CMK (cell line): ENCODE data around the gene TPRN.

Experiments used
- DNase-seq: peaks from one replicate; pipeline ENCODE4 v3.0.0-alpha.2; 2010; ENCODE audit warnings: low read depth

Gene TPRN

DNA sequence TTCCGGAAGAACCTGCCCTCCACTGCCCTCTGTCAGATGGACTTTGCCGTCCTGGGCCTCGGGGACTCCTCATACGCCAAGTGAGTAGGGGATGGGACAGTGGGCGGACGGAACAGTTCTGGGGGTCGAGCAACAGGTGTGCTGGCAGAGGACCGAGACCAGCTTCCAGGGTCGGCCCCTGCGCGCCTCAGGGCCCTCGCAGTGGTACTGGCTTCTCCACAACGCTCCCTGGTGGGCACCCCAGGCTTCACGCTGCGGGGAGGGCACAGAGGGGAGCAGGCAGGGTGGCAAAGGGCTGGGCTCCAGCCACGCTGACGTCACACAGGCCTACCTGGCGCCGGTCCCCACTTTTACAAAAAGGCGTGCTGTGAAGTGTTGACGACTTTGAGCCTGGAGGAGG lies 12.0 kb upstream of the TPRN start:
- no peak for DNase-seq

DNA sequence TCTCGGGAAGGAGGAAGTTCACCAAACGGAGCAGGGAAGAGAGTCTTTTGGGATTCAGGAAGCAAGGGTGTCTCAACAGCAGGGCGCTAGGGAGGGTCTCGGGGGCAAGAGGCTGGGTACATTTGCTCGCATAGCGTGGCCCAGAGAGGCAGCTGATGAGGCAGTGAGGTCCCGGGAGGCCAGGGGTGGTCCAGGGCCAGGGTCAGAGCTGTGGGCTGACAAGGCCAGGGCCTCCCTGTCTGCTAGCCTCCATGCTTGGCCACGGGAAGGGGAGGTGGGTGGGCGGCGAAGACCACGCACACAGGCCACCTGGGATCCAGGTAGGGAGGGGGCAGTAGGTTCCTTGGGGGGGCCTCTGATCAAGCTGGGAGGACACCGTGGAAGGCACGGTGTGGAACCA lies 11.0 kb upstream of the TPRN start:
- no peak for DNase-seq

DNA sequence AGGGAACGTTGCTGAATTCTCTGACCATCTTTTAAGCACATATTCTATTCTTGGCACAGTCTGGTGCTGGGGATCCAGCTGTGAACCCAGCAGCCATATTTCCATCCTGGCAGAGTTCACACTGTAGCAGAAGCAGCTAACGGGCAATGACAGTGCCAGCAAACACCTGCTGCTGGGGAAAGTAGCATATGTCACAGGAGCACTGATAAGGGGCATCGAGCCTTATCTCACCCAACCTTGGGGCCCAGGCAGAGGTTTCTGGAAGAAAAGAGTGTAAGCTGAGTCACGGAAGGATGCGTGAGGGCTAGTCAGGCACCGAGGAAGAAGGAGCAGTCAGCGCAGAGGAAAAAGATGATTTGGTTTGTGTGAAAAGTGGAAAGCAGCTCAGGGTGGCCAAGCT lies 6.1 kb upstream of the TPRN start:
- DNase-seq: no peak

DNA sequence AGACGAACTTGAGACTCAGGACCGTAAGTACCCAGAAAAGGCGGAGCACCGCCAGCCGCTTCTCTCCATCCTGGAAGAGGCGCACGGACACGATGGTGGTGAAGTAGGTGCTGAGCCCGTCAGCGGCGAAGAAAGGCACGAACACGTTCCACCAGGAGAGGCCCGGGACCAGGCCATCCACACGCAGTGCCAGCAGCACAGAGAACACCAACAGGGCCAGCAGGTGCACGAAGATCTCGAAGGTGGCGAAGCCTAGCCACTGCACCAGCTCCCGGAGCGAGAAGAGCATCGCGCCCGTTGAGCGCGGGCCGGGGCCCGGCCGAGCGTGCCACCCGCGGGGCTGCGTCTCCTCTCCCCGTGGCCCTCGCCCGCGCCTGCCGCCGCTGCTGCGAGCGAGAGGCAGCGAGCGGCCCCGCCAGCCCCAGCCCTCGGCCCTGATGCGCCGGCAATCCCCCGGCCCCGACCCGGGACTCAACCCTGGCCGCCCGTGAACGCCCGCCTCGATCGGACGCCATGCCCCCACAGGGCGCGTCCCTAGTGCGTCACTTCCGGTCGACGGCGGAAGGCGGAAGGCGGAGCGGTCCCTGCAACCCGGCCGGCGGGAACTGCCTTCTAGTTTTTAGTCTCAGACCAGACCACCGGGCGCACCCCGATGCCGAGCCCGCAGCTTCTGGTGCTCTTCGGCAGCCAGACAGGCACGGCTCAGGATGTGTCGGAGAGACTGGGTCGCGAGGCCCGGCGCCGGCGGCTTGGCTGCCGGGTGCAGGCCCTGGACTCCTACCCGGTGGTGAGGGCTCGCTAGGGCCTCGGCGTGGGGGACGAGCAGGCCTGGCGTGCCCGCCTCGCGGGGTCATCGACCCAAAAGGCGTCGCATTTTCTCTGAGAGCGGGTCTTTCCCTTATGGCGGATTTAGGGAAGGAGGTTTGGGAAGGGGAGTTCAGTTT lies 4.9 kb upstream of the TPRN start, which contains the start of the genes NDOR1 and TMEM203:
TSS of gene NDOR1 (plus strand) at position 575 of the 944 bp plus-strand sequence. CDS start at position 653, 78 bp downstream.
TSS of gene TMEM203 (minus strand) at position 523 of the 944 bp plus-strand sequence. CDS start at position 289, 234 bp downstream.
- peak; percentile 66 for DNase-seq

DNA sequence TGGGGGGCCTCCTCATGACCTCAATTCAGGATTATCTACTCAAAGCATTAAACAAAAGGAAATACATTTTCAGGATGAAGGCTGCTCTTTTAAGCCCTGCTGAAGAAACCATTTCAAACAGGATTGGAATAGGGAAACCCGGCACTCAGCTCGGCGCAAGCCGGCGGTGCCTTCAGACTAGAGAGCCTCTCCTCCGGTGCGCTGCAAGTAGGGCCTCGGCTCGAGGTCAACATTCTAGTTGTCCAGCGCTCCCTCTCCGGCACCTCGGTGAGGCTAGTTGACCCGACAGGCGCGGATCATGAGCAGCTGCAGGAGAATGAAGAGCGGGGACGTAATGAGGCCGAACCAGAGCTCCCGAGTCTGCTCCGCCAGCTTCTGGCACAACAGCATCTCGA lies 4.2 kb upstream of the TPRN start:
- no peak for DNase-seq

DNA sequence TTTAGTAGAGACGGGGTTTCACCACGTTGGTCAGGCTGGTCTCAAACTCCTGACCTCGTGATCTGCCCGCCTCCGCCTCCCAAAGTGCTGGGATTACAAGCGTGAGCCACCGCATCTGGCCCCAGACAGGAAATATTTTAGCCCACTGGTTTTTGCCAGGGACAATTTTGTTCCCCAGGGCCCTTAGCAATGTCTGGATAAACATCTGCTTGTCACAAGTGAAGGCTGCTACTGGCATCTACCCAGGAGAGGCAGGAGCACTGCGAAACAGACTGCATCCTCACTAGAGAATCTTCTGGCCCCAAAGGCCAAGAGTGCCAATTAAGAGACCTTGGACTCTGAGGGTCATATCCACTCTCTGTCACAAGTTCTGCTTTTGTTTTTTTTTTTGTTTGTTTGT lies 2.4 kb upstream of the TPRN start:
- DNase-seq: no peak

GRCh38 chr9:137201205-137201868 lies 796 bp upstream of the TPRN start:
- no peak for DNase-seq

DNA sequence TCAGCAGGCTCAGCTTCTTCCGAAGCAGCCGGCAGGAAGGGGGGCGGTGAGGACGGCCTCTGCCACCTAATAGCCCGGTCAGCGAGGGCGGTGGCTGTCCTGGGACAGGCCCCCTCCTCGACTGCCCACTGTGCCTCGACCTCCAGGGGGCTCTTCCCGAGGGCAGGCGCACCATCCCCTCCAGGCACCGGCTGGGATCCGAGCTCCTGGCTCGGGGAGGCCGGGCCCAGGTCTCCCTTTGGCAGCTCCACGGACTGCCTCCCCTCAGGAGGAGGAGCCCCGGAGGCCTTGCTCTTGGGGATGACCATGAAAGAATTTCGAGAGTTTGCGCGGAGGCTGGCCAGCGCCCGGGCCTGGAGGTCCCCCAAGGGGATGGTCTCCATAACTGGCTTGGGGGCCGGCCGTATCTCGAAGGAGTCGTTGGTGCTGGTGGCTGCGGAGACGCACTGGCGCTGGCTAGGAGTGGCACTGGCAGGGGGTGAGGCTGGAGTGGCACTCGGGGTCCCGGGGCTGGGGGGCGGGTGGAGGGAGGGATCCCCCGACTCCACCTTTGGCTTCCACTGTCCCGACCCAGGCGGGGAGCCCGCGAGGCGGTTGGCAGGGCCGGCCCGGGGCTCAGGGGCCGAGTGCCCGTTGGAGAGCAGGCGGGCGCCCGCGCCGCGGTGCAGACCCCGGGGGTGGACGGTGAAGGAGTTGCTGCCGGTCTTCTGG lies 975 bp downstream of the TPRN start:
- no peak for DNase-seq

DNA sequence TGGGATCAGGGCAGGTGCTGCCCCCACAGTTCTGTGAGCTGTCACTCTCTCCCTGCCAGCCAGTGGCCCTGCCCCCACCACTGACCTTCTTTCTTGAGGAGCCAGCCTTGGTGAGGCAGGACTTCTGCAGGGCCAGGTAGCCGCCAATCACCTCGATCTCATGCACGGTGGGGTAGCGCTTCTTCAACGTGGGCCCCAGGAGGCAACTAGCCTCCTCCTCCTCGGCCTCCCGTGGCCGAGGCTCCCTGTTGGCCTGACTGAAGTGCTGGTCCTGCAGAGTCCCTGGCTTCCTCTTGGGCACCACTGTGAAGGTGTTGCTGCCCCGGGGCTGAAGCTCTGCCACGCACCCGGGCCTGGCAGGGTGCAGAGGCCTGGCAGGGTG lies 1.6 kb downstream of the TPRN start:
- no peak for DNase-seq

DNA sequence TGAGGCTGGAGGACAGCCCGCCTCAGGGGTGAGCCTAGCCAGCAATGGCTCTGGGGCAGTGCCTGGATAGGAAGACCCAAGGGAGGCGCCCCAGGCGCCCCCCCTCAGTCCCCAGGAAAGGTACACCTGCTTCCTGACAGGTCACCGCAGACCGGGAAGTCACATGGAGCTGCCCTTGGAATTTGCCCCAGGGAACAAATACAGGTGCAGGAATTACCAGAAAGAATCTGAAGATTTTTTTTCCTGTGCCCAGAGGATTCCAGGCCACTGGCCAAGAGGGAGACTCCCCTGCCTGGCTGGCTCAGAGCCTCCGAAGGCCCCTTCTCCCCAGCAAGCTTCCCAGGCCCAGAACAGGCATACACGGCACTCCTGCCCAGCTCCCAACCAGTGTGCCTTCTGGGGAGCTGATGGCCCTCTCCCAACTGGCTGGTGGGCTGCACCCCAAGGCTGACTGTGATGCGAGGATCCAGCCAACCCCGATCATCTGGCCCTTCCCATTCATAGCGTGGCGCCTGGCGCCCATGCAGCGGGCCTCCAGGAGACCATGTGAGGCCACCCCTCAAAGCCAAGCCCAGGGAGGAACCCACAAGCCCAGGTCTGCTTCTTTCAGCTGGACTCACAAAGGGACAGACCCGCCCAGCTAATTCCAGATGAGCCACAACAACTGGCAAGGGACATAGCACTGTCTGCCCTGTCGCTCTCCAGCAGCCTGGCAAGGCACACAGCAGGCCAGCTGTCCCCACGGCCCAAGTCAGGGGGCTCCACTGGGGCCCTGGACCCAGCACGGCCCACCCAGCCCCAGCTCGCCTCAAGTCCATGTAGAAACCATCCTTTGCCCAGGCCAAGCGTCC lies 2.3 kb downstream of the TPRN start:
- no peak for DNase-seq

- DNase-seq: no peak
Observed at GRCh38 chr9:137195525-137196220, 4.9 kb downstream of the TPRN start.

DNA sequence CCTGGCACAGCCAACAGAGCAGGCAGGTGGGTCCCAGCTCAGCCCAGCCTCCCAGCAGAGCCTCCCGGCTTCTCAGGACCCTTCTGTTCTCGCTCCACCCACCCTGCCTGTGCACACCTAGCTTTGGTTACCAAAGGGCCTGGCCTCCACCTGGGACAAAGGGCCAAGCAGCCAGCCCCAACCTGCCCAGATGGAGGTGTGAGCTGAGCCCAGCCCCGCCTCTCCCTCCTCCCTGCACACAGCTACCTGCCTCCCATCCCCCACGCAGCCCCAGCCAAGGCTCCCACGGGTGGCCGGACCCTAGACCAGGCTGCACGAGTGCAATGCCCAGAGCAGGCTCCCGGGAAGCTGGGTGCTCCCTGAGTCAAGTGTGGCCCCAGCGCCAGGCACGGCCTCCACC lies 5.6 kb downstream of the TPRN start:
- DNase-seq: no peak

DNA sequence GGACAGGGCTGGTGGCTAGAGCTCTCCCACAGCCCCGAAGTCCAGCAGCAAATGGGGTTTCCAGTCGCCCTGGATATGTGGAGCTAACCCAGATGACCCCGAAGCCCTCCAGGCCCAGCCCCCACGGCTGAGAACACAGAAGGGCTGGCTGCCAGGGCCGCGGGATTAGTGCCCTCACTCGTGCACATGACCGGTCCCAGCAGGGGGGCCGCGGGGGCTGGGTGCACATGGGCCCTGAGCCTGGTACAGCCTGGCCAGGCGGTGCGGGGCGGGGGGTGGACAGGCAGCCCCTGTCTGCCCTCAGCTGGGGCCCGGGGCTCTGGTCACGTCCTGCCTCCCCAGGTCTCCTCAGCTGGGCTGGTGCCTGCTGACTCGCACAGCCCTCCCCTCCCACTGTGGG lies 6.2 kb downstream of the TPRN start:
- DNase-seq: no peak

DNA sequence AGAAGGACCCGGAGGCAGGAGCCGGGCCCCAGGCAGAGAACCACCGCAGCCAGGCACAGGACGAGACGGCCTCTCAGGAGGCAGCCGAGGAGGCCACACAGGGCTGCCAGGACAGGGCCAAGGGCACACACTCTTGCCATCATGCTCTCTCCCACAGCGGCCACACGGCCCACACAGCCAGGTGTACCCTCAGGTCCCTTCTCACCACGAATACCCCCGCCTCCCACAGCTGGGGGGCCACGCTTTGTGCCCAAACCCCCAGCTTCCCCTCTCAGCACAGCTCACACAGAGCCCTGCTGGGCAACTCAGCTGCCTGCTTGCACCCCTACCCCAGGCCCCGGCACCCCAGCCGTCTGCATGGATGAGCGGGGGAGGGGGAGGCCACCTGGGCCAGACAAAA lies 6.8 kb downstream of the TPRN start:
- no peak for DNase-seq

GRCh38 chr9:137192859-137193258 lies 7.7 kb downstream of the TPRN start:
- DNase-seq: no peak

GRCh38 chr9:137192448-137192780 lies 8.1 kb downstream of the TPRN start:
- no peak for DNase-seq

GRCh38 chr9:137191691-137192447 lies 8.7 kb downstream of the TPRN start:
- no peak for DNase-seq

DNA sequence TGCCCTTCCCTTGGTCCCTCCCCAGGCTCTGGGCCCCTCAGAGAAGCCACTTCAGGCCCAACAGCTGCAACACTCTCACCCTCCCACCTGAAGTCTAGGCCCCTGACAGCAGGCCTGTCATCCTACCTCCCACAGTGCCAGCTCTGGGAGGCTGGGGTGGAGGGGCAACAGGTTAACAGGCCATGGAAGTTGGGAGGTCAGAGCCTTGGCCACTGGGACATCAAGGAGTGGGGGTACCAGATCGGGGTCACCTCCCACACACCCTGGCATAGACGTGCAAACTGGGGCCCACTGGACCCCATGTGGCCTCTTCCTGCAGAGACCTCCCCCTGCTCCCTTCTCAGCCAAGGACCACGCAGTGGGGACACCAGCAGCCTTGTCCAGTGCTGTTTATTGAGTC lies 9.3 kb downstream of the TPRN start:
- no peak for DNase-seq

DNA sequence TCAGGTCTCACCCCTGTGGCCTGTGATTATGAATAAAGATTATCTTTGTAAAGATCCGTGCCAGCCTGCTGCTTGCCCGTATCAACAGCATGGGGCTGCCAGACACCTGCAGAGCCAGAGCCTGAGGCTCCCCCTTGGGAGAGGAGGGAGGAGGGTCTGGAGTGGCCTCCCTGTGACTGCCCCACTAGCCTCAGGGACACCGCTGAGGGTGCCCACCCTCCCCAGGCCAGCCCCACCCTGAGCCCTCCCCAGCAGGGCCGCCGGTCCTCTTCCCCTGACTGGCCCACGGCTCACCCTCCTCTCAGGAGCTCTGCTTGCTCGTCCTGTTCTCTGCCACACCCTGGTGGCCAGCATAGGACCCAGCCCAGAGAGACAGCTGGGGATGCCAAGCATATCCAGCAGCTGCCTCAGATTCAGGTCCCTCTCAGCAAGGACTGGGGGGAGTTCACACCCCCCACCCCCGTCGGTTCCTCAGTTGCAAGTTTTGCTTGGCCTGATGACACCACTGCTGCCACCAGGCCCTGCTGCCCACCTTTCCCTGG lies 10.2 kb downstream of the TPRN start:
- DNase-seq: no peak
